ENCODE measurements around the gene FBXO41. TPM values are rescaled to one million over a fixed set of nuclear protein-coding genes. Genes with fewer than 3 reads are reported as not detected.

Gene FBXO41
- polyA plus RNA-seq, 1 of the 3 experiments (the other 2 are of a cell fraction), result 3.1 TPM

DNA sequence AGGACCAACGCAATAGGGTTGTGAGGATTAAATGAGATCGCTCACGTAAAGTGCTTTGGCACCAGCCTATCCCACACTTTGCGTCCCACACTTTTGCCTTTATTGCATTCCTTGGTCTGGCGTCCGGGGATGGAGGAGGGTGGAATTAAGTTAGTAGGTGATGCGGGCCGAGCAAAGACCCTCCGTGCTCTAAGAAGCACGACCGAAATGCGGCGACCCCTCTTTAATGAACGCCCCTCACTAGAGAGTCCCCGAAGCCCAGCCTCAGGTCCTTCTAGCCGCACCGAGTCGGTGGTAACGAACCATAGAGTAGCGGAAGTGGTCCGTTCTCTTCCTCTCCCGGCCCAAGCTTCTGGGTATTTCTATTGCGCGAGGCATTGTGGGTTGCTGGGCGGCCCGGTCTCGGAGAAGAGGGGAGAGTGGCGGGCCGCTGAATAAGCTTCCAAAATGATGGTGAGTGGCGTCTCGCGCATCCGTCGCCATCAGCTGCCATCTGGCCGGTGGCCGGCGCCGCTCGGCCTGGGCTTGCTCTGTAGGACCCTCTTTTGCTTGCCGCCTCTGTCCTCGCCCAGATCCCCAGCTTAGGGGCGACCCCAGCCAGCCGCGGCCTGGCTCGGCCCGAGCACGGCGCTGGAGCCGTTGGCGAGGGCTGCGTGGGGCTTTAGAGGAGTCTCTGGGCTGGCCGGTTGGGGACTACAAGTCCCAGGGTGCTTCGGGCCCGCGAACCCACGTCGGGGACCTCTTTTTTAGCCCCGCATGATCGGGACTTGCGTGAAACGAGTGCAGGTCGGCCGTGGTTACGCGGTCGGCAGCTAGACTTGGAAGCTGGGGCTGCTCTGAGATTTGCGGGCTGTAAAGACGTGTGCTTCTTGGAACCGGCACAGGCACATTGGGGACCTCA is 50.1 kb downstream of the FBXO41 start, which contains the start of gene CCT7:
CCT7 (plus strand) TSS at position 377 of the 901 bp plus-strand sequence; CDS start at position 448, 71 bp downstream.
- Histone ChIP-seq H3K4me1 (ENCODE audit: control insufficient read depth in 1 of 2, insufficient read depth in 2 of 2, low read depth in 1 of 2, low read length in 1 of 2) (peaks cover 0 to 23% of the 10 kb centered on the region in 2 experiments; a peak in 3 of 4 replicates), H2AFZ (ENCODE audit: low read depth) (peak within 1 kb of the TSS; percentile 90), H3K27ac (ENCODE audit: low read depth in 2 of 2, low read length in 1 of 2) (peak within 1 kb of the TSS; percentile 91 to 95), H3K9me2 (no peaks in the 10 kb centered on the region), H3K4me3 (ENCODE audit: low read depth in 2 of 2, low read length in 1 of 2) (peak within 1 kb of the TSS; percentile 96 to 99), H3K9me3 (no peaks in the 10 kb centered on the region), H3K9ac (peak within 1 kb of the TSS; percentile 96), H3K36me3 (replicated peaks in 1 of 2; ENCODE audit: control insufficient read depth in 1 of 2, insufficient read depth in 2 of 2, low read length in 1 of 2) (peaks cover 5 to 17% of the 10 kb centered on the region in 2 experiments), H3K4me2 (peak within 1 kb of the TSS; percentile 98), H3K27me3 (ENCODE audit: insufficient read depth) (no peaks in the 10 kb centered on the region), H3F3A (replicated peaks; ENCODE audit: insufficient read depth) (peaks cover 9% of the 10 kb centered on the region), H4K20me1 (ENCODE audit: insufficient read depth) (peaks cover 40% of the 10 kb centered on the region), H3K79me2 (ENCODE audit: insufficient read depth) (peaks cover 51% of the 10 kb centered on the region)
- WGBS (ENCODE audit: low lambda C conversion rate), result under 1% methylated on average over 24 of the region's 69 CpGs
- CTCF ChIA-PET, result interaction anchor here (0.7 to 4.4 kb wide), 9 partner anchors 10 to 58 kb away, joined by 3 to 27 read pairs (median 4); partner anchors contain the start of genes EGR4 and SMYD5
- peak; percentile 91 for DNase-seq
- POLR2A ChIA-PET, result interaction anchor here (0.9 to 2.7 kb wide), 14 partner anchors 9 to 503 kb away, joined by 3 to 13 read pairs (median 4); partner anchors contain the start of genes ALMS1, SMYD5 and TPRKB
- TF ChIP-seq RFX5 (IDR thresholded peaks at IDR 0.05; ENCODE audit: low read length), result no peak
- no peak for TF ChIP-seq SMC3 (IDR thresholded peaks at IDR 0.05; ENCODE audit: low read depth, low read length)
- peak; percentile 99 for TF ChIP-seq TAF1 (IDR thresholded peaks at IDR 0.05; ENCODE audit: borderline replicate concordance, low read depth, low read length)
- peak; percentile 73 for TF ChIP-seq ELF1 (IDR thresholded peaks at IDR 0.05)
- peak; percentile 93 for TF ChIP-seq MAX (IDR thresholded peaks at IDR 0.05; ENCODE audit: low read depth)
- TF ChIP-seq, protein P1, sequence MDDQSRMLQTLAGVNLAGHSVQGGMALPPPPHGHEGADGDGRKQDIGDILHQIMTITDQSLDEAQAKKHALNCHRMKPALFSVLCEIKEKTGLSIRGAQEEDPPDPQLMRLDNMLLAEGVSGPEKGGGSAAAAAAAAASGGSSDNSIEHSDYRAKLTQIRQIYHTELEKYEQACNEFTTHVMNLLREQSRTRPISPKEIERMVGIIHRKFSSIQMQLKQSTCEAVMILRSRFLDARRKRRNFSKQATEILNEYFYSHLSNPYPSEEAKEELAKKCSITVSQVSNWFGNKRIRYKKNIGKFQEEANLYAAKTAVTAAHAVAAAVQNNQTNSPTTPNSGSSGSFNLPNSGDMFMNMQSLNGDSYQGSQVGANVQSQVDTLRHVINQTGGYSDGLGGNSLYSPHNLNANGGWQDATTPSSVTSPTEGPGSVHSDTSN (IDR thresholded peaks at IDR 0.05), result peak; percentile 19; the same call in 1 of the 2 replicates
- peak; percentile 71; the same call in 1 of the 2 replicates for TF ChIP-seq FOXJ3 (CRISPR knock-in tag; IDR thresholded peaks at IDR 0.05)
- TF ChIP-seq YY1 (IDR thresholded peaks at IDR 0.05; ENCODE audit: low read depth), result peak; percentile 60; the same call in 1 of the 2 replicates
- no peak; the same call in 1 of the 2 replicates for TF ChIP-seq NFIC (IDR thresholded peaks at IDR 0.05; ENCODE audit: borderline replicate concordance)
- no peak for TF ChIP-seq CTCF (IDR thresholded peaks at IDR 0.05)
- TF ChIP-seq RXRA (IDR thresholded peaks at IDR 0.05; ENCODE audit: borderline replicate concordance, low read depth), result no peak
- peak; percentile 77 for TF ChIP-seq CHD2 (IDR thresholded peaks at IDR 0.05; ENCODE audit: low read length, partially characterized antibody)
- TF ChIP-seq, protein P2, sequence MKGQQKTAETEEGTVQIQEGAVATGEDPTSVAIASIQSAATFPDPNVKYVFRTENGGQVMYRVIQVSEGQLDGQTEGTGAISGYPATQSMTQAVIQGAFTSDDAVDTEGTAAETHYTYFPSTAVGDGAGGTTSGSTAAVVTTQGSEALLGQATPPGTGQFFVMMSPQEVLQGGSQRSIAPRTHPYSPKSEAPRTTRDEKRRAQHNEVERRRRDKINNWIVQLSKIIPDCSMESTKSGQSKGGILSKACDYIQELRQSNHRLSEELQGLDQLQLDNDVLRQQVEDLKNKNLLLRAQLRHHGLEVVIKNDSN (IDR thresholded peaks at IDR 0.05; ENCODE audit: borderline replicate concordance, low read depth), result no peak
- peak; percentile 30 to 48; a peak in 1 of 4 replicates for TF ChIP-seq EP300 (IDR thresholded peaks at IDR 0.05; ENCODE audit: borderline replicate concordance in 1 of 2, low read depth in 1 of 2, low read length in 1 of 2)
- no peak for TF ChIP-seq JUND (IDR thresholded peaks at IDR 0.05)
- no peak for TF ChIP-seq FOXM1 (IDR thresholded peaks at IDR 0.05; ENCODE audit: low read depth)
- TF ChIP-seq, protein P3, sequence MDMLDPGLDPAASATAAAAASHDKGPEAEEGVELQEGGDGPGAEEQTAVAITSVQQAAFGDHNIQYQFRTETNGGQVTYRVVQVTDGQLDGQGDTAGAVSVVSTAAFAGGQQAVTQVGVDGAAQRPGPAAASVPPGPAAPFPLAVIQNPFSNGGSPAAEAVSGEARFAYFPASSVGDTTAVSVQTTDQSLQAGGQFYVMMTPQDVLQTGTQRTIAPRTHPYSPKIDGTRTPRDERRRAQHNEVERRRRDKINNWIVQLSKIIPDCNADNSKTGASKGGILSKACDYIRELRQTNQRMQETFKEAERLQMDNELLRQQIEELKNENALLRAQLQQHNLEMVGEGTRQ (IDR thresholded peaks at IDR 0.05; ENCODE audit: borderline replicate concordance, low read depth, low read length), result no peak
- peak; percentile 56; the same call in 1 of the 2 replicates for TF ChIP-seq TCF12 (IDR thresholded peaks at IDR 0.05)
- peak; percentile 61; the same call in 1 of the 2 replicates for TF ChIP-seq SIN3A (IDR thresholded peaks at IDR 0.05; ENCODE audit: borderline replicate concordance, low read depth, low read length)
- TF ChIP-seq RCOR1 (IDR thresholded peaks at IDR 0.05; ENCODE audit: low read length), result no peak; the same call in 1 of the 2 replicates
- peak; percentile 98 for TF ChIP-seq POLR2AphosphoS5 (IDR thresholded peaks at IDR 0.05; ENCODE audit: low read depth, low read length)
- peak; percentile 90 for TF ChIP-seq GABPA (IDR thresholded peaks at IDR 0.05; ENCODE audit: low read depth)
- TF ChIP-seq MEF2A (IDR thresholded peaks at IDR 0.05; ENCODE audit: borderline replicate concordance, low read depth), result no peak
- TF ChIP-seq FOSL2 (IDR thresholded peaks at IDR 0.05; ENCODE audit: borderline replicate concordance, low read depth), result no peak

Measured in SK-N-SH (cell line).